Keratinocyte (primary cell): ENCODE measurements around the gene DLX4. TPM values are rescaled to one million over a fixed set of nuclear protein-coding genes. Genes with fewer than 3 reads are reported as not detected.

Source experiments
- DNase-seq: peaks from one replicate; pipeline ENCODE4 v3.0.0-alpha.2; 2011; ENCODE audit warnings: low read depth, missing footprints, low spot score
- FAIRE-seq: peaks from 2 replicates; lab custom pipeline; 2011; peaks lifted over from hg19 to GRCh38; lab: Jason Lieb, UNC
- H2AFZ ChIP-seq: 2 replicates; pipeline ENCODE4 v1.6.0; 2012; ENCODE audit warnings: low read length, control low read depth, inconsistent platforms; ENCODE audit not compliant: control insufficient read depth
- H3K27ac ChIP-seq: 2 replicates; pipeline ENCODE4 v1.5.1; 2011; ENCODE audit warnings: low read length; ENCODE audit not compliant: control insufficient read depth, insufficient read depth
- H3K27me3 ChIP-seq: 3 replicates; pipeline ENCODE4 v1.6.0; 2011; ENCODE audit warnings: low read length; ENCODE audit not compliant: control insufficient read depth, insufficient read depth; ENCODE audit errors: extremely low read depth
- H3K36me3 ChIP-seq, 2 experiments: 2 replicates in 1 of 2; 3 replicates in 1 of 2; pipeline ENCODE4 v1.5.1; 2011; ENCODE audit warnings: low read length in 2 of 2, mild to moderate bottlenecking in 1 of 2; ENCODE audit not compliant: control insufficient read depth in 2 of 2, insufficient read depth in 2 of 2; ENCODE audit errors: extremely low read depth in 1 of 2
- H3K4me1 ChIP-seq: 3 replicates; pipeline ENCODE4 v1.5.1; 2011; ENCODE audit warnings: low read length; ENCODE audit not compliant: control insufficient read depth, insufficient read depth; ENCODE audit errors: extremely low read depth
- H3K4me2 ChIP-seq: 3 replicates; pipeline ENCODE4 v1.6.0; 2011; ENCODE audit warnings: low read depth, low read length; ENCODE audit not compliant: control insufficient read depth, insufficient read depth; ENCODE audit errors: extremely low read depth
- H3K4me3 ChIP-seq, 3 experiments: fragments of 200-600 bp in 1 of 3; sonication (generic) in 1 of 3; 2 replicates in 2 of 3; 3 replicates in 1 of 3; pipeline ENCODE4 v1.5.1; 2011 to 2016; ENCODE audit warnings: low read length in 3 of 3, mild to moderate bottlenecking in 3 of 3, control low read depth in 2 of 3, inconsistent platforms in 1 of 3, low read depth in 1 of 3, mixed read lengths in 1 of 3, mixed run types in 1 of 3, moderate library complexity in 1 of 3; ENCODE audit not compliant: control insufficient read depth in 2 of 3, insufficient read depth in 2 of 3; ENCODE audit errors: extremely low read depth in 1 of 3
- H3K79me2 ChIP-seq: 2 replicates; pipeline ENCODE4 v1.6.0; 2012; ENCODE audit warnings: low read length; ENCODE audit not compliant: control insufficient read depth, insufficient read depth
- H3K9ac ChIP-seq: 3 replicates; pipeline ENCODE4 v1.6.0; 2011; ENCODE audit warnings: low read length; ENCODE audit not compliant: control insufficient read depth, insufficient read depth; ENCODE audit errors: extremely low read depth
- H3K9me1 ChIP-seq: 3 replicates; pipeline ENCODE4 v1.6.0; 2011; ENCODE audit warnings: low read length; ENCODE audit not compliant: control insufficient read depth, insufficient read depth; ENCODE audit errors: extremely low read depth
- H3K9me3 ChIP-seq: 2 replicates; pipeline ENCODE4 v1.5.1; 2012; ENCODE audit warnings: low read depth, low read length; ENCODE audit not compliant: control insufficient read depth
- H4K20me1 ChIP-seq: 3 replicates; pipeline ENCODE4 v1.6.0; 2011; ENCODE audit warnings: low read length; ENCODE audit not compliant: control insufficient read depth, insufficient read depth; ENCODE audit errors: extremely low read depth
- EZH2 ChIP-seq: IDR thresholded peaks from one replicate; pipeline ENCODE4 v1.6.1; 2012; ENCODE audit warnings: inconsistent platforms, mild to moderate bottlenecking, low read length, moderate library complexity
- dilution Hi-C: fragments of 300-500 bp; cut with MboI; formaldehyde crosslinking; loops from one replicate; pipeline ENCODE4 v1.7.0; 2020; ENCODE audit warnings: low sequenced_read_pairs; ENCODE audit not compliant: extremely low pct_ligation_motif_present
- polyA plus RNA-seq, 5 experiments: library from polyadenylated mRNA; depleted of rRNA in 3 of 5; stranded (reverse) in 3 of 5; stranded (forward) in 1 of 5; unstranded in 1 of 5; fragments of >200 nt; gene quantifications; 1 replicate in 1 of 5; 2 replicates in 3 of 5; 3 replicates in 1 of 5; pipeline versions ENCODE4 v1.2.1 to v1.2.3, GENCODE V29; 2011 to 2012; ENCODE audit warnings: missing spikeins in 2 of 5, low read depth in 1 of 5, low replicate concordance in 1 of 5
- TF ChIP-seq, protein P1 (sequence below), 3 experiments: IDR thresholded peaks in 1 of 3; conservative IDR thresholded peaks in 1 of 3; optimal IDR thresholded peaks in 1 of 3; 2 replicates in 2 of 3; 3 replicates in 1 of 3; pipeline versions ENCODE3 to v1.5.1; 2011; ENCODE audit warnings: low read length in 3 of 3, mild to moderate bottlenecking in 3 of 3, moderate library complexity in 2 of 3, control low read depth in 1 of 3, inconsistent platforms in 1 of 3; ENCODE audit not compliant: insufficient read depth in 2 of 3; ENCODE audit errors: extremely low read depth in 1 of 3

DLX4 gene
- polyA plus RNA-seq, 1 donor (not counting 4 experiments of a cell fraction or from before 2014, with no cell fraction given), result 0.18 TPM

- FAIRE-seq (no peak), DNase-seq (no peak)
- no peaks in the 10 kb centered on the region for H3K79me2 ChIP-seq
- peaks cover 20% of the 10 kb centered on the region for H3K4me1 ChIP-seq
- TF ChIP-seq, protein P1, sequence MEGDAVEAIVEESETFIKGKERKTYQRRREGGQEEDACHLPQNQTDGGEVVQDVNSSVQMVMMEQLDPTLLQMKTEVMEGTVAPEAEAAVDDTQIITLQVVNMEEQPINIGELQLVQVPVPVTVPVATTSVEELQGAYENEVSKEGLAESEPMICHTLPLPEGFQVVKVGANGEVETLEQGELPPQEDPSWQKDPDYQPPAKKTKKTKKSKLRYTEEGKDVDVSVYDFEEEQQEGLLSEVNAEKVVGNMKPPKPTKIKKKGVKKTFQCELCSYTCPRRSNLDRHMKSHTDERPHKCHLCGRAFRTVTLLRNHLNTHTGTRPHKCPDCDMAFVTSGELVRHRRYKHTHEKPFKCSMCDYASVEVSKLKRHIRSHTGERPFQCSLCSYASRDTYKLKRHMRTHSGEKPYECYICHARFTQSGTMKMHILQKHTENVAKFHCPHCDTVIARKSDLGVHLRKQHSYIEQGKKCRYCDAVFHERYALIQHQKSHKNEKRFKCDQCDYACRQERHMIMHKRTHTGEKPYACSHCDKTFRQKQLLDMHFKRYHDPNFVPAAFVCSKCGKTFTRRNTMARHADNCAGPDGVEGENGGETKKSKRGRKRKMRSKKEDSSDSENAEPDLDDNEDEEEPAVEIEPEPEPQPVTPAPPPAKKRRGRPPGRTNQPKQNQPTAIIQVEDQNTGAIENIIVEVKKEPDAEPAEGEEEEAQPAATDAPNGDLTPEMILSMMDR (optimal IDR thresholded peaks at IDR 0.05 in 1 of 3, IDR thresholded peaks at IDR 0.05 in 1 of 3, conservative IDR thresholded peaks at IDR 0.05 in 1 of 3; ENCODE audit: extremely low read depth in 1 of 3, insufficient read depth in 2 of 3, low read length in 3 of 3), result no peak
- TF ChIP-seq EZH2, result no peak
- H3K9me1 ChIP-seq, result no peaks in the 10 kb centered on the region
- H3K4me2 ChIP-seq, result no peak overlapping the region
- H3K9me3 ChIP-seq, result no peaks in the 10 kb centered on the region
- dilution Hi-C loops, result no loop called here
- H3K27me3 ChIP-seq, result peaks cover 20% of the 10 kb centered on the region
- H3K36me3 ChIP-seq, result peaks cover 0 to 2% of the 10 kb centered on the region in 2 experiments
- H3K27ac ChIP-seq, result no peak overlapping the region
- no peak overlapping the region for H2AFZ ChIP-seq
- H3K4me3 ChIP-seq, result no peak overlapping the region
- no peak overlapping the region for H3K9ac ChIP-seq
- no peaks in the 10 kb centered on the region for H4K20me1 ChIP-seq
Observed at GRCh38 chr17:49986396-49987289, 17.7 kb downstream of the DLX4 start.

- Histone ChIP-seq H3K4me3 (no peak overlapping the region), H3K9ac (no peak overlapping the region), H3K79me2 (no peaks in the 10 kb centered on the region), H3K9me1 (no peaks in the 10 kb centered on the region), H3K4me2 (no peak overlapping the region), H3K9me3 (no peaks in the 10 kb centered on the region), H4K20me1 (no peaks in the 10 kb centered on the region), H3K27me3 (peaks cover 20% of the 10 kb centered on the region), H2AFZ (no peak overlapping the region), H3K27ac (no peak overlapping the region), H3K4me1 (peaks cover 20% of the 10 kb centered on the region), H3K36me3 (peaks cover 0 to 2% of the 10 kb centered on the region in 2 experiments)
- FAIRE-seq (no peak), DNase-seq (no peak)
- TF ChIP-seq EZH2, result no peak
- dilution Hi-C loops, result no loop called here
Observed at GRCh38 chr17:49987290-49987585, 18.2 kb downstream of the DLX4 start.
